Subcutaneous abdominal adipose tissue (tissue), 5 donors: ENCODE data around the gene HIC1.
"Not testable (repeated sequence)": the region's sequence is repeated elsewhere in the genome, so short reads cannot be mapped to it uniquely, and the experiment has no call there.

ENCODE experiments used
- H3K27ac ChIP-seq: one replicate; pipeline ENCODE4 v1.7.0; 2013; ENCODE audit warnings: low read depth, mild to moderate bottlenecking, inconsistent platforms, low read length, moderate library complexity
- H3K27me3 ChIP-seq, 5 donors: one replicate each; pipeline ENCODE4 v1.7.0; 2013; ENCODE audit warnings: low read length in 5 of 5, inconsistent platforms in 1 of 5; ENCODE audit not compliant: control insufficient read depth in 5 of 5, insufficient read depth in 4 of 5
- H3K36me3 ChIP-seq, 5 donors: one replicate each; pipeline ENCODE4 v1.7.0; 2013; ENCODE audit warnings: low read length in 5 of 5; ENCODE audit not compliant: control insufficient read depth in 5 of 5, insufficient read depth in 5 of 5
- H3K4me1 ChIP-seq, 5 donors: one replicate each; pipeline ENCODE4 v1.7.0; 2013; ENCODE audit warnings: low read length in 5 of 5, mild to moderate bottlenecking in 3 of 5, moderate library complexity in 1 of 5; ENCODE audit not compliant: control insufficient read depth in 5 of 5, insufficient read depth in 5 of 5
- H3K4me3 ChIP-seq, 5 donors: one replicate each; pipeline ENCODE4 v1.7.0; 2013; ENCODE audit warnings: low read length in 5 of 5, low read depth in 1 of 5
- H3K9ac ChIP-seq, 5 donors: one replicate each; pipeline ENCODE4 v1.7.0; 2013; ENCODE audit warnings: low read length in 5 of 5, mild to moderate bottlenecking in 4 of 5, moderate library complexity in 3 of 5
- H3K9me3 ChIP-seq, 5 donors: one replicate each; pipeline ENCODE4 v1.7.0; 2013; ENCODE audit warnings: low read length in 5 of 5; ENCODE audit not compliant: control insufficient read depth in 5 of 5
- donor health status: healthy.
- donor health status: healthy.
- donor health status: healthy.
- donor health status: healthy.
- donor health status: healthy.

Gene HIC1, protein sequence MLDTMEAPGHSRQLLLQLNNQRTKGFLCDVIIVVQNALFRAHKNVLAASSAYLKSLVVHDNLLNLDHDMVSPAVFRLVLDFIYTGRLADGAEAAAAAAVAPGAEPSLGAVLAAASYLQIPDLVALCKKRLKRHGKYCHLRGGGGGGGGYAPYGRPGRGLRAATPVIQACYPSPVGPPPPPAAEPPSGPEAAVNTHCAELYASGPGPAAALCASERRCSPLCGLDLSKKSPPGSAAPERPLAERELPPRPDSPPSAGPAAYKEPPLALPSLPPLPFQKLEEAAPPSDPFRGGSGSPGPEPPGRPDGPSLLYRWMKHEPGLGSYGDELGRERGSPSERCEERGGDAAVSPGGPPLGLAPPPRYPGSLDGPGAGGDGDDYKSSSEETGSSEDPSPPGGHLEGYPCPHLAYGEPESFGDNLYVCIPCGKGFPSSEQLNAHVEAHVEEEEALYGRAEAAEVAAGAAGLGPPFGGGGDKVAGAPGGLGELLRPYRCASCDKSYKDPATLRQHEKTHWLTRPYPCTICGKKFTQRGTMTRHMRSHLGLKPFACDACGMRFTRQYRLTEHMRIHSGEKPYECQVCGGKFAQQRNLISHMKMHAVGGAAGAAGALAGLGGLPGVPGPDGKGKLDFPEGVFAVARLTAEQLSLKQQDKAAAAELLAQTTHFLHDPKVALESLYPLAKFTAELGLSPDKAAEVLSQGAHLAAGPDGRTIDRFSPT

GRCh38 chr17:2054512-2055291 lies at the start of gene HIC1:
Gene HIC1 (plus strand): TSS chr17:2055103. CDS start chr17:2056691, 1,588 bp downstream.
- peaks cover 11 to 33% (median 27%) of the 10 kb centered on the region in 5 donors for H3K27me3 ChIP-seq
- peak within 1 kb of the TSS; percentile 47 to 75 (median 66) for H3K4me3 ChIP-seq
- H3K9me3 ChIP-seq = no peaks in the 10 kb centered on the region
- H3K27ac ChIP-seq = peak within 1 kb of the TSS; percentile 62
- H3K4me1 ChIP-seq = peaks cover 2 to 76% (median 43%) of the 10 kb centered on the region in 5 donors
- H3K9ac ChIP-seq = peak within 1 kb of the TSS in 2 of 5 donors; percentile 56 to 58
- H3K36me3 ChIP-seq = peaks cover 0 to 8% (median 7%) of the 10 kb centered on the region in 5 donors

- no peak overlapping the region for H3K9ac ChIP-seq
- H3K27me3 ChIP-seq = no peaks in the 10 kb centered on the region
- no peaks in the 10 kb centered on the region for H3K9me3 ChIP-seq
- H3K4me3 ChIP-seq = no peak overlapping the region
- H3K27ac ChIP-seq = no peak overlapping the region
- H3K4me1 ChIP-seq = peaks cover 0 to 38% (median 32%) of the 10 kb centered on the region in 5 donors
- no peaks in the 10 kb centered on the region for H3K36me3 ChIP-seq
Measured at GRCh38 chr17:2008332-2009126, 46.4 kb upstream of the HIC1 start.

- no peaks in the 10 kb centered on the region for H3K27me3 ChIP-seq
- H3K36me3 ChIP-seq = no peaks in the 10 kb centered on the region
- no peaks in the 10 kb centered on the region for H3K9me3 ChIP-seq
- H3K4me3 ChIP-seq = no peak overlapping the region
- H3K4me1 ChIP-seq = peaks cover 2 to 43% (median 36%) of the 10 kb centered on the region in 5 donors
- H3K9ac ChIP-seq = no peak overlapping the region
- H3K27ac ChIP-seq = no peak overlapping the region
Measured at GRCh38 chr17:2009737-2010136, 45.2 kb upstream of the HIC1 start.

DNA sequence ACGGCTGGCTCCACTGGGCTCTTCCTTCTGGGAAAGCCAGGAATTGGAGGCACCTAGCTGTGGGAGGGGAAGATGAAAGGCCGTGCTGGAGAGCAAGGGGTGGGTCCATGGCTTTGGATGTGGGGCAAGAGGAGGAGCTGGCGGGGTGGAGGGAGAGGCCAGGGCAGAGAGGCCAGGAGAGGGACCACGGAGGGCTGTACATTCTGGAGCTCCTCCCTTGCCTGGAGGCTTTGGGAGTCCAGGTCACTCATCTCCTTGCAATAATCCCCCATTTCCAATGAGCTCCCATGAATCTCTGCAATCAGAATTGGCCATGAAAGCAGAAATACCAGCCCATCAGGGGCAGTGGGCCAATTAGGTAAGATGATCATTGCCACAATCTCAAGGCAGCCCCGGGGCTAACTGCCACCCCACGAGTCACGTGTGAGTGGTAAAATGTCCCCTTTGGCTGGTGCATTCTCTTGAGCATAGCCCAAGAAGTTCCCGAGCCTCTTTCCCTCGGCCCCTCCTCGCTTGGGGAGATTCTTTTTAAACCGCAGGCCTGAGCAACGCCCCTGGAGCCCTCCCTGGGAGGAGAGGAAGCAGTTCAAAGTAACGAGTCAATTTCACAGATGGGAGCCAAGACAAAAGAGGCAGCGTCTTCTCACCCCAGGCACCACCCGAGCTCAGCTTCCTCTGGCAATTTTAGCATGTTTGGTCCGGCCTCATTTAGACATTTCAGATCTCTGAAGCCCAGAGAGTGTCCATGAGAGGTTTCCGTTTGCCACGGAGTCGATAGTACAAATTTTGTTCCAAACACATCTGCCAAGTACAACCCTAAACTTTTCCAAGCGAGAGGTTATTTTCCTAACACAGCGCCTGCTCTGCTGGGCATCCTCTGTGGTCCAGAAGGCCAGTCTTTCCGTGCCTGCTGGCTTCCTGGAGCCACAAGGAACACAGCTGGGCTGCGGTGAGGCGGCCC lies 43.2 kb upstream of the HIC1 start:
- Histone ChIP-seq H3K9me3 (no peaks in the 10 kb centered on the region), H3K27ac (peak overlapping the region; percentile 82), H3K4me3 (peak overlapping the region in 2 of 5 donors; percentile 21 to 50), H3K9ac (peak overlapping the region; percentile 15 to 82 (median 49)), H3K4me1 (peaks cover 2 to 55% (median 38%) of the 10 kb centered on the region in 5 donors), H3K27me3 (no peaks in the 10 kb centered on the region), H3K36me3 (no peaks in the 10 kb centered on the region)

DNA sequence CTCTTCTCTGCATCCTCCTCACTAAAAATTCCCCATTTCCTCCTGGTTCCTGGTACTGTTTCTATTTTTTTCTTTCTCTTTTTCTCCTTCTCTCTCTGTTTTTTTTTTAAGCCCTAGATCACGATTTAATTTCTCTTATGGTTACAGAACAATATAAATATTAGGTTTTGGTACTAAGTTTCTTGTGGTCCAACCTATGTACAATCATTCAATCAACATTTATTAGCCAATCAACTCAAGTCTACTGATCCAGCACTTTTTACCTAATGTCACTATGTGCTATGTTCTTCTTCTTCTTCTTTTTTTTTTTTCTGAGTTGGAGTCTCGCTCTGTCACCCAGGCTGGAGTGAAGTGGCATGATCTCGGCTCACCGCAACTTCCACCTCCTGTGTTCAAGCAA lies 42.4 kb upstream of the HIC1 start:
- Histone ChIP-seq H3K4me3 (no peak overlapping the region), H3K36me3 (no peaks in the 10 kb centered on the region), H3K27me3 (no peaks in the 10 kb centered on the region), H3K9ac (peak overlapping the region in 2 of 5 donors; percentile 15 to 82), H3K4me1 (peaks cover 2 to 61% (median 41%) of the 10 kb centered on the region in 5 donors), H3K27ac (peak overlapping the region; percentile 82), H3K9me3 (no peaks in the 10 kb centered on the region)

- not testable (repeated sequence) for H3K9me3 ChIP-seq, H3K27me3 ChIP-seq, H3K4me3 ChIP-seq, H3K36me3 ChIP-seq
- H3K4me1 ChIP-seq = peaks cover 4 to 69% (median 48%) of the 10 kb centered on the region in 5 donors
- peak overlapping the region; percentile 82 for H3K27ac ChIP-seq
- H3K9ac ChIP-seq = peak overlapping the region in 2 of 5 donors; percentile 48 to 82
Measured at GRCh38 chr17:2013220-2013993, 41.5 kb upstream of the HIC1 start.

GRCh38 chr17:2013994-2014317 lies 40.9 kb upstream of the HIC1 start:
- H3K4me3 ChIP-seq = no peak overlapping the region
- peaks cover 4 to 75% (median 52%) of the 10 kb centered on the region in 5 donors for H3K4me1 ChIP-seq
- H3K9me3 ChIP-seq = no peaks in the 10 kb centered on the region
- H3K27me3 ChIP-seq = no peaks in the 10 kb centered on the region
- H3K9ac ChIP-seq = no peak overlapping the region
- H3K27ac ChIP-seq = peak overlapping the region; percentile 54
- no peaks in the 10 kb centered on the region for H3K36me3 ChIP-seq

DNA sequence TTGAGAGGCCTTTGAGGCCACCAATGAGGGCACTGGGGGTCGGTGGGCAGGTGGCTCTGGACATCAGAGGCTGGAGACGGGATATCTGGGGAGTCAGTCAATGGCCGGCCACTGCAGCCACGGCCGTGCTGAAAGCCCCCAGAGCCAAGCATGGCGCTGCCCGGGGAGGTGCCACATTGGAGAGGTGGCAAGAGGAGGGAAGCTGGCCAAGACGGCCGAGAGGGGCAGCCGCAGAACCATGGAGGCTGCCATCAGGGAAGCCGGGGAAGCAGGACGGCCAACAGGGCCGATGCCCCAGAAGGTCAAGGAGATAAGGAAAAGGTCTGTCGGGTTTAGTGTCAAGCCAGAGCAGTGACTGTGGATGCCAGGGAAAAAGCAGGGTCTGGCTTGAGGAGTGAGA lies 39.6 kb upstream of the HIC1 start:
- Histone ChIP-seq H3K27me3 (no peaks in the 10 kb centered on the region), H3K4me3 (no peak overlapping the region), H3K9me3 (no peaks in the 10 kb centered on the region), H3K9ac (no peak overlapping the region), H3K27ac (no peak overlapping the region), H3K36me3 (no peaks in the 10 kb centered on the region), H3K4me1 (peaks cover 4 to 77% (median 57%) of the 10 kb centered on the region in 5 donors)
